GM18870 (cell line): ENCODE data around the gene PTMA.
"Not testable (repeated sequence)": the region's sequence is repeated elsewhere in the genome, so short reads cannot be mapped to it uniquely, and the experiment has no call there.

Source experiments
- ATAC-seq: cut with Tn5 transposase; IDR thresholded peaks from one replicate; pipeline ENCODE4 v1.9.1; 2021; ENCODE audit warnings: moderate library complexity; ENCODE audit not compliant: unreplicated experiment

PTMA gene, protein sequence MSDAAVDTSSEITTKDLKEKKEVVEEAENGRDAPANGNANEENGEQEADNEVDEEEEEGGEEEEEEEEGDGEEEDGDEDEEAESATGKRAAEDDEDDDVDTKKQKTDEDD

DNA sequence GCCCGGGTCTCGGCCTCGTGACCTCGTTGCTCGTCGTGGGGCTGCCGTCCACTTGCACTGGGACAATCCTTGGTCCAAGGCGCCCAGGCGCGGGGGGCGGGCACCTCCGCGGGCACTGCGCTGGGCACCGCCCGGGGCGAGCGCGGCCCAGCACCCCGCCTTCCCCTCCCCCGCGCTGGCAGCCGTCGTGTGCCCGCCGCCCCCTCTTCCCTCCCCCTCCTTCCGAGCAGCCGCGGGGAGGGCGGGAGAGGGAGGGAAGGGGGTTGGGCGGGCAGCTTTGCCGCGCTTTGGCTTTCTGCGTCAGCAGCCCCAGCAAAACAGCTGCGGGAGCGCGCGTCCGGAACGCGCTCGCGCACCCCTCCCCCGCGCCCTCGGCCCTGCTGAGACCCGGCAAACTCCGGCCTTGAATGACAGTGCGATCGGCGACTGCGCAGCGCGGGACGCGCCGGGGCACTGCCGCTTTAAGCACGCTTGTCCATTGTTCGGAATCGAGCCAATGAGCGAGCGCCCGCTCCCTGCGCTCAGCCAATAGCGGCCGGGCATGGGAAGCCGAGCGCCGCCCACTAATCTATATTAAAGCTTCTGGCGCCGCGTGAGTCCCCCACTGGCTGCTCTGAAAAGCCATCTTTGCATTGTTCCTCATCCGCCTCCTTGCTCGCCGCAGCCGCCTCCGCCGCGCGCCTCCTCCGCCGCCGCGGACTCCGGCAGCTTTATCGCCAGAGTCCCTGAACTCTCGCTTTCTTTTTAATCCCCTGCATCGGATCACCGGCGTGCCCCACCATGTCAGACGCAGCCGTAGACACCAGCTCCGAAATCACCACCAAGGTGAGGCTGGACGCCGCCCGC, at the start of gene PTMA:
PTMA (plus strand) TSS at position 599 of the 846 bp plus-strand sequence; CDS start at position 781, 182 bp downstream.
- ATAC-seq = peak; percentile 45

DNA sequence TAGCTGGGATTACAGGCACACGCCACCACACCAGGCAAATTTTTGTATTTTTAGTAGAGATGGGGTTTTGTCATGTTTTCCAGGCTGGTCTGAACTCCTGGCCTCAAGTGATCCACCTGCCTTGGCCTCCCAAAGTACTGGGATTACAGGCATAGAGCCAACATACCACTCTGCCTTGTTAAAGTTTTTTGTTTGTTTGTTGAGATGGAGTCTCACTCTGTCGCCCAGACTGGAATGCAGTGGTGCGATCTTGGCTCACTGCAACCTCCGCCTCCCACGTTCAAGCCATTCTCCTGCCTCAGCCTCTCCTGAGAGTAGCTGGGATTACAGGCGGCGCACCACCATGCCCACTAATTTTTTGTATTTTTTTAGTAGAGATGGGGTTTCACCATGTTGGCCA, 48.3 kb upstream of the PTMA start:
- not testable (repeated sequence) for ATAC-seq

- ATAC-seq = no peak
These were observed 47.5 kb upstream of the PTMA start for GRCh38 chr2:231660860-231661259.

GRCh38 chr2:231661422-231662027, 46.8 kb upstream of the PTMA start:
- no peak for ATAC-seq

GRCh38 chr2:231662028-231662810, 46.1 kb upstream of the PTMA start:
- peak; percentile 58 for ATAC-seq

DNA sequence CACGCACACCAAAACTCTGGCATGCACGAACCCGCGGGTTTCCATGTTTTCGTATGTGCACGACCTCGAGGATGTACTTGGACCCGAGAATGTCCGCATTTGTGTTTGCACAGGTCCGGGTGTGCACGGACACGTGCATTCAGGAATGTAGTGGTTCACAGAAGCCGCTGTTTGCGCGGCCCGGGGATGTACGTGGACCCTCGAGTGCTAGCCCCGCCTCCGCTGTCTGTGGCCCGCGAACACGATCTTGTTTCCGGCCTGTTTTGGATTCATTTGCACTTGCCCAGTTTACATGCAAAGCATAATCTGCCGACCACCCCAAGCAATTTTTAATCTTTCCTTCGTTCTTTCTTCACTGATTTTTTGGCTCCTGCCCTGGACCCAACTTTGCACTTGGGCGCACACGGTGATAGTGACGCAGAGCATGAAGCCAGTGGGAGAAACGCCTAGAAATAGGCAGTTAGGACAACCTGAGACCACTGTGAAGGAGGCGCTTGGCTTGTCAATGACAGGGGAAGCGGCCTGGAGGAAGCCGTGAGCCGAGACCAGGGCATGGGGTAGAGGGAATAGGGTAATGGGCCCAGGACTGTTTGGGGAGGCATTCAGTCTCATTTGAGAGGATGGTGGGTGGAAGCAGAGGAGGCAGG, 45.4 kb upstream of the PTMA start:
- no peak for ATAC-seq

DNA sequence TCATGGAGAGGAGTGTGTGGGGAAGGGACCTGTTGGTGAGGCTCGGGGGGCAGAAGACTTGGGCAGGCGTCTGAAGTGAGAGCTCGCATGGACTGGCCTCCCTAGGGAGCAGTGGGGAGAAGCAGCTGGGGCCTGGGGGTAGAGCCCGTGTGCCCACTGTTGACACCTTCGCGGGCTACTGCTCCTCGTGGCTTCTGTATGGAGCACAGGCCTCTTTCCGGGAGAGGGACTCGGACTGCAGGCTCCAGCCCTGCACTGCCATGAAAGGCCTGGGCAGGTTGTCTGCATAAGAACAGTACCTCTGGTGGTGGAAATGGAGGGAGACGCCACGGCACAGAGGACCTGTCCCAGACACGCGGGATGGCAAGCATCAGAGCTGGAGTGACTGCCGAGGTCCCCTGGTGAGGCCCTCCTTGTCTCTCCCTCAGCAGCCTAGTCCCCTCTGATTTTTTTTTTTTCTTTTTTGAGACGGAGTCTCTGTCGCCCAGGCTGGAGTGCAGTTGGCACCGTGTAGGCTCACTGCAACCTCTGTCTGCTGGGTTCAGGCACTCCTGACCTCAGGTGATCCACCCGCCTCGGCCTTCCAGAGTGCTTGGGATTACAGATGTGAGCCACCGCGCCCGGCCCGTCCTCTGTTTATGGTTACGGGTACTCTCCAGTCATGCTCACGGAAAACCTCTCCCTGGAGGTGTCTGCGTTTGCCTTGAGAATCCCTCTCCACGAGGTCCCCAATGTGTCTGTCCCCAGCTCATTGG, 44.7 kb upstream of the PTMA start:
- no peak for ATAC-seq

GRCh38 chr2:231664727-231665126, 43.6 kb upstream of the PTMA start:
- ATAC-seq = no peak

DNA sequence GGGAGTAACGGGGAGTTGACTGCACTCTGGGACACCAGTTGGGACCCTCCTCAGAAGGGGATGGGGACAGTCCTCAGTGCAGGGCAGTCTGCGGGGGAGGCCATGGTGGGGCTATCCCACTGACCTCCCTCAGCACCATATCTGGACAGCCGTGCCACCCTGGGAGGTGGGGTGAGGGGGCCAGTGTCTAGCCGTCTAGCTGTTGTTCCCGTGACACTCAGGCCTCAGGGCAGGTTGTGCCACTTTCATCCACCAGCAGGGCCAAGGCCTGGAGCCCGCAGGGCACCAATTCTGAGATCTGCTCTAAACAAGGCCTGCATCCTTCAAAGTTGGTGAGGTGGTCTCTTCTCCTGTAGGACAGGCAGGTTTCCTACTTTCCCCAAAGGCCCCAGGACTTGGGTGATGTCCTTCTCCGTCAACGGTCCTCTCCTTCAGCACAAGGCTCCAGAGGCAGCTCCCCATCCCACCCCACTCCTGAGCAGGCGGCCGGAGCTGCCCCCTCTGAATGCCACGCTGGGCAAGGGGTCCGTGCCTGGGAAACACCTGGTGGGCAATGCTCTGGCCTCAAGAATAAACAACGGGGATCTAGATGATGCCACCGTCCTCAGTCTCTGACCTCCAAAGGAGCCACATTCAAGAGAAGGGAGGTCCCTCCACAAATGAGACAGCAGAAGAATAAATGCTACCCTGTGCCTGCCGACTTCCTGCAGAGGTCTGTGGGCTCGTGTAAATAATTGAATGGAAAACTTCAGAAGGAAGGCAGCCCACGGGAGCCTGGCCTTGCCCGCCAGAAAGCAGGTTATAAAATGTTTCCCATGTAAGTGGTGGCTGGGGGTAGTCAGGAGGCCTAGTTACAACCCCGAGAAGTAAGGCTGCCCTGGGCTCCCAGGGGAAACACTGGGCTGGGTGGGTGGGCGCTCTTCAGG, 42.8 kb upstream of the PTMA start:
- ATAC-seq = no peak

DNA sequence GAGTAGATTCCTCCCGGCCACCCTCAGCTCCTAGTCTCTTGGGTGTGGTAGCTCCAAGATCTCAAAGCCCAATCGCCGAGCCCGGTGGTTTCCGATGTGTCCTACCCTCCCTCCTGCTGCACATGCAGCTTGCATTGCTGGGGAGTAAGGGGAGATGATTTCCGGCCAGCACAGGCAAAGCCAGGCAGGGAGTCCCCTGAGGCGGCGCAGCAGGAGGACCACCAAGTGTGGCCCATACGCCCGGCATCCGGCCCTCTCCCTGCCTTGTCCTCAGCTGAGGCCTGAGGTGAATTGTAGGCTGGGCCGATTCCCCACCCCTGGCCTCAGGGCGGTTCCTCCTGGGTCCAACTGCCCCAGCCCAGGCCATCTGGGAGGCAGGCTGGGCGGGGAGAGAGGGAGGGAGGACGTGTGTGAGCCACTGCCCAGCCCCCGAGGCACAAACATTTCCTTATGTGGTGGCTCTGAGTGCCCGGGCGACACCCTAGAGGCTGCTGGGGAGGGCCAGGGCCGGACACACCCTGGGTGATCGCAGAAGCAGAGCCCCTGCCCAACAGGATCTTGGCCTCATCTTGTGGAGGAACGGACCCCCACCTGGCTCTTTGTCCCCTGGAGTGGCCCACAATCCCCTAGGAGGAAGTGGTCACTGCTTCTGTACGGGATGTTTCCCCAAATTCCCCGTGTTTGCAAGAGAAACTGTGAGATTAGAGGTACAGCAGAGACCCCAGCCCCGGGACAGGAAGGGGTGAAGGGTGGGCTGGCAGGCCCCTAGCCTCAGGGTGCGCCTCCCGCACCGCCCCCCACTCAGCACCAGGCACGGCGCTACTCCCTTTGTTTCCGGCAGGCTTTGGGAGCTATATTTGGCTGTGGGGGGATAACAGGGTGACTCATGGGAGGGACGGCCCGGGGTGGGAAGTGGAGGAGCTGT, 41.9 kb upstream of the PTMA start:
- ATAC-seq = peak; percentile 33

GRCh38 chr2:231667096-231667427, 41.3 kb upstream of the PTMA start:
- ATAC-seq = no peak

DNA sequence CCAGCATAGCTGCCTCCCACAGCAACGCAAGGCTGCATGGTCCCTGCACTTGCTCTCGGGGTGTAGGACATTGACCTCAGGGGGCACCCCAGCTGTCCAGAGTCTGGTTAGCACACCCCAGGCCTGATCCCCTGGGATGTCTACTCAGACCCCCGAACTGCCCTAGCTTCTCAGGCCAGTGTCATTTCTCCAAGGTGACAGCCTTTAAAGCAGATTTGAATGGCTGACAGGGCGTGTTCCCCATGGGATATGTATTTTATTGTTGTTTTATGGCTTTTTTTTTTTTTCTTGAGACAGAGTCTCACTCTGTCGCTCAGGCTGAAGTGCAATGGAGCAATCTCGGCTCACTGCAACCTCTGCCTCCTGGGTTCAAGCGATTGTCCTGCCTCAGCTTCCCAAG, 40.8 kb upstream of the PTMA start:
- ATAC-seq = no peak

- ATAC-seq = no peak
These were observed 39.3 kb upstream of the PTMA start for GRCh38 chr2:231668981-231669380.

DNA sequence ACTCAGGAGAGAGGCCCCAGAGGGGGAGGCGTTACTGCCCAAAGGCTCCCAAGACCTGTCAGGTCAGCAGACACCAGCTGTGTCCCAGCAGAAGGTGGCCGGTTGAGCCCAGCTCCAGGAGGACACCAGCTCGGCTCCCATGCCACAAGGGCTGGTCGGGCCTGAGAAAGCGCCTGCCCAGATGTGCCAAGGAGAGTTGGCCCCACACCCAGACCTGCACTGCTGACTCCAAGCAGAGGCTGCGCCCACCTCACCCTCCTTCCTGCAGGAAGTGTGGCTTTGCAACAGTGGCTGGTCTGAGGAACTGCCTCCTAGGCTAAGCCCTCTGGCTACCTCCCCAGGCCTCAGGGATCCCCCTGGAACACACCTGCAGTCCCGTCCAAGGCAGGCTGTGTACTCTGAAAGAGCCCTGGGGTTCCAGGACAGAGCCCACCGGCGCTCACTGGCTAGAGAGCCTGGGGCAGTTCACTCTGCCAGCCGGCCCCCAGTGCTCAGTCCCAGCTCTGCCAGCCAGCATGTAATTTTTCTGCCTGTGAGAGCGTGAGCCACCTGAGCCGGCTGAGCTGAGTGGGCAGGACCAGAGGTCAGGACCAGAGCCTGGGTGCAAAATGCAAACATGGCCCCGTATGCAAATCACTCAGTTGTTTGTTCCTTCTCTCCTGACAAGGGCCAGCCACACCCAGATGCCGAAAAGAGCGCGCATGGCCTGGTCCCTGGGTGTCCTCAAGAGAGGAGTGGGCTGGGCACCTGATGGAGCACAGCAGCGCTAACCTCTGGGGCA, 36.9 kb upstream of the PTMA start:
- peak; percentile 35 for ATAC-seq

DNA sequence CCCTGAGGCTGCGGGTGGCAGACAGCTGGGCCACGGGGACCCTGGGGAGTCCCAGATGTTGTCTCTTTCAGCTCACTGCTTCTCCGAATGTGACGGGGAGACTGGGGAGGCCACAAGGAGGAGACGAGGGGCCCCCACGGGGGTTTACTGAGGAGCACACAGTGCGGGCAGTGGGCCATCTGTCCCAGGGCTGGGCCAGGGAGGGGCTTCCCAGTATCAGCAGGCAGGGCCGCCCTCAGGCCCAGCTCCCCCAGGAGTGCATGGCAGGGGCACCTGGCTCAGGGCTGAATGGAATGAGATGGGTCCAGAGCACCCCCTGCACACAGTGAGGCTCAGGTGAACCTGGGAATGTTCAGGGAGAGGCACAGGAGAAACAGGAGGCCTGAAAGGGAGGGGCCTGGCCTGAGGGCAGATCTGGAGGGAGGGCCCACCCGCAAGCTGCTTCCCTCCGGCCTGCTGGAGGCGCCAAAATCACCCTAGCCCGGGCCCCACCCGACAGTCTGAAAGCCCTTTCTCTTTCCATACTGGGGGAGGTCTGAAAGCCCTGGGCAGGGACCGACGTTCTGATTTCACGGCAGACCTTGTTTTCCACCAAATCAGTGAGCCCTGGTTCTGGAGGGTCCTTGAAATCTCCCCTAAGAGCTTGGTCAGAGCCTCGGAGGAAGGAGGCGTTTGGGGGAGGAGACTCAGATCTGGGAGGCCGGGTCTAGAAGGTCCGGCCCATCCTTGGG, 35.5 kb upstream of the PTMA start:
- ATAC-seq = peak; percentile 49

DNA sequence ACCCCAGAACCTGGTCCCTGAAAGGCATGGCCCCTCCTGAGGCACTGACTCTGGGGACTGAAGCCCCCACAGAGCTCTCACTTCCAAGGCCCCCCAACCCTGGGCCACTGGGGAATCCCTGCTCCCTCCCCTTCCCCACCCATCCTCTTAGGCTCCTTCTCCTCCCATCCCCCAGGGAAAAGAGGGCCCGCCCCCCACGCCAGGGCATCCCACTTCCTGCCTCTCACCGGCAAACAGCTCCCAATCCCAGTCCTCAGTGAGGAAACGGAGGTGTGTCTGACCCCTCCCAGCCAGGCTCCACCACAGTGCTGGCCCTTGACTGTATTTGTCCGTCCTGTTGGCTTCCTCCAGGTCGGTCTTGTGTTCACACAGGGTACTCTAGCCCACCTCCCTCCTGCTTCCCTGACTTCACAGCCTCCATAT, 35.0 kb upstream of the PTMA start:
- no peak for ATAC-seq
